ENCODE results near the gene MICAL2. TPM values are rescaled to one million over a fixed set of nuclear protein-coding genes. Genes with fewer than 3 reads are reported as not detected.

MICAL2 gene
- total RNA-seq, 1 experiment from 2014 or later, result 62.9 TPM

DNA sequence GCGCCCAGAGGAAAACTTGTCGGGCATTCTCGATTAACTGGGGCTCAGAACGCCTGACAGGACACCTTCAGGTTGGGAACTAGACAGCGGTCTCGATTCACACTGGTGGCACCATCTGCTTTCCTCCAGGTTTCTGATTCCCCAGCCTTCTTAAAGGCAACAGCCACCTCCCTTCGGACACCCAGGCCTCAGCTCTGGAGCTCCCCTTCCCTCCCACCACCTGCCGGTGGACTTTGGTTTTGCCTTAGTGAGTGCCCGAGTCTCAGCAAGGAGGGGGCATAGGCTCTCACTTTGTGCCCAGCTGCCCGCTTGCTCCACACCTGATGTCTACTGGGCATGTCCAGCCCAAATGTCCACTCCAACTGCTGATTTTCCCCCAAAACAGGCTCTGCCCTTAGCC, 156.6 kb downstream of the MICAL2 start:
- TF ChIP-seq EZH2 (IDR thresholded peaks at IDR 0.05; ENCODE audit: low read length, unreplicated experiment) (no peak), EZH2phosphoT487 (IDR thresholded peaks at IDR 0.05; ENCODE audit: borderline replicate concordance, low read length) (no peak)
- TF ChIP-seq, protein P1, sequence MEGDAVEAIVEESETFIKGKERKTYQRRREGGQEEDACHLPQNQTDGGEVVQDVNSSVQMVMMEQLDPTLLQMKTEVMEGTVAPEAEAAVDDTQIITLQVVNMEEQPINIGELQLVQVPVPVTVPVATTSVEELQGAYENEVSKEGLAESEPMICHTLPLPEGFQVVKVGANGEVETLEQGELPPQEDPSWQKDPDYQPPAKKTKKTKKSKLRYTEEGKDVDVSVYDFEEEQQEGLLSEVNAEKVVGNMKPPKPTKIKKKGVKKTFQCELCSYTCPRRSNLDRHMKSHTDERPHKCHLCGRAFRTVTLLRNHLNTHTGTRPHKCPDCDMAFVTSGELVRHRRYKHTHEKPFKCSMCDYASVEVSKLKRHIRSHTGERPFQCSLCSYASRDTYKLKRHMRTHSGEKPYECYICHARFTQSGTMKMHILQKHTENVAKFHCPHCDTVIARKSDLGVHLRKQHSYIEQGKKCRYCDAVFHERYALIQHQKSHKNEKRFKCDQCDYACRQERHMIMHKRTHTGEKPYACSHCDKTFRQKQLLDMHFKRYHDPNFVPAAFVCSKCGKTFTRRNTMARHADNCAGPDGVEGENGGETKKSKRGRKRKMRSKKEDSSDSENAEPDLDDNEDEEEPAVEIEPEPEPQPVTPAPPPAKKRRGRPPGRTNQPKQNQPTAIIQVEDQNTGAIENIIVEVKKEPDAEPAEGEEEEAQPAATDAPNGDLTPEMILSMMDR (conservative IDR thresholded peaks at IDR 0.05; ENCODE audit: low read depth, low read length), result no peak
- no peaks in the 10 kb centered on the region for H4K20me1 ChIP-seq (ENCODE audit: low read length)
- H3K79me2 ChIP-seq (ENCODE audit: low read length), result no peaks in the 10 kb centered on the region
- H3K4me1 ChIP-seq (ENCODE audit: insufficient read depth, low read length), result peaks cover 27% of the 10 kb centered on the region
- no peak overlapping the region for H2AFZ ChIP-seq (ENCODE audit: low read length)
- H3K9me2 ChIP-seq (replicated peaks; ENCODE audit: low read length), result no peaks in the 10 kb centered on the region
- POLR2A ChIA-PET (ENCODE audit: unreplicated experiment), result no interaction called here
- H3K36me3 ChIP-seq (ENCODE audit: low read depth, low read length), result no peaks in the 10 kb centered on the region
- no peak for ATAC-seq
- CTCF ChIA-PET, result no interaction called here
- BruUV-seq (replicated peaks), result no TSS peak
- DNase-seq, result no peak
- H3K4me3 ChIP-seq (ENCODE audit: low read length), result no peak overlapping the region
- no peak overlapping the region for H3K9ac ChIP-seq (ENCODE audit: low read length)
- no peaks in the 10 kb centered on the region for H3F3A ChIP-seq (ENCODE audit: low read length, unreplicated experiment)
- intact Hi-C loops (cut with micrococcal nuclease), result no loop called here
- no peak overlapping the region for H3K27ac ChIP-seq (ENCODE audit: low read length)
- H3K4me2 ChIP-seq (ENCODE audit: low read length), result no peak overlapping the region
- H3K27me3 ChIP-seq (ENCODE audit: low read length), result no peaks in the 10 kb centered on the region
- no peaks in the 10 kb centered on the region for H3K9me3 ChIP-seq (ENCODE audit: low read length)

DNA sequence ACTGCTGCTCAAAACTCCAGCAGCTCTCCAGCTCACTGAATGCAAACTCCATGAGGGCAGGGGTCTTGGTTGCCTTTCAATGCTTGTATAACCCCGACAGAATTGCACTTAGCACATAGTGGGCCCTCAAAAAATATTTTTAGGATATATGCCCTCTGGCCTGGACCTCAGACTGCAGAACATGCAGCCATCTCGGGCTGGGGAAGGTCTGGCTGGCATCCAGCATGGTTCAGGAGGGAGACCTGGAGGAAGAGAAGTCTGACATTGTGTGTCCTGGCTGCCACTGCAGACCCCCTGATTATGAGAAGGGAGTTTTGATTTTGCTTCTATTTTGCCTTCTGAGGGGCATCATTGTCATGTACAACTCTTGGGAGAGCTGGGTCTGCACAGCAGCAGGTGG, 157.5 kb downstream of the MICAL2 start:
- Histone ChIP-seq H3K27ac (ENCODE audit: low read length) (no peak overlapping the region), H3K27me3 (ENCODE audit: low read length) (no peaks in the 10 kb centered on the region), H2AFZ (ENCODE audit: low read length) (no peak overlapping the region), H3K9ac (ENCODE audit: low read length) (no peak overlapping the region), H3F3A (ENCODE audit: low read length, unreplicated experiment) (no peaks in the 10 kb centered on the region), H3K79me2 (ENCODE audit: low read length) (no peaks in the 10 kb centered on the region), H3K36me3 (ENCODE audit: low read depth, low read length) (no peaks in the 10 kb centered on the region), H3K4me2 (ENCODE audit: low read length) (no peak overlapping the region), H3K9me3 (ENCODE audit: low read length) (no peaks in the 10 kb centered on the region), H3K9me2 (replicated peaks; ENCODE audit: low read length) (no peaks in the 10 kb centered on the region), H3K4me3 (ENCODE audit: low read length) (no peak overlapping the region), H4K20me1 (ENCODE audit: low read length) (no peaks in the 10 kb centered on the region), H3K4me1 (ENCODE audit: insufficient read depth, low read length) (peaks cover 28% of the 10 kb centered on the region)
- intact Hi-C loops (cut with micrococcal nuclease), result no loop called here
- ATAC-seq (no peak), DNase-seq (no peak)
- BruUV-seq (replicated peaks), result no TSS peak
- CTCF ChIA-PET, result no interaction called here
- no peak for TF ChIP-seq EZH2phosphoT487 (IDR thresholded peaks at IDR 0.05; ENCODE audit: borderline replicate concordance, low read length)
- TF ChIP-seq EZH2 (IDR thresholded peaks at IDR 0.05; ENCODE audit: low read length, unreplicated experiment), result no peak
- TF ChIP-seq, protein P1 (conservative IDR thresholded peaks at IDR 0.05; ENCODE audit: low read depth, low read length), result no peak
- POLR2A ChIA-PET (ENCODE audit: unreplicated experiment), result no interaction called here

DNA sequence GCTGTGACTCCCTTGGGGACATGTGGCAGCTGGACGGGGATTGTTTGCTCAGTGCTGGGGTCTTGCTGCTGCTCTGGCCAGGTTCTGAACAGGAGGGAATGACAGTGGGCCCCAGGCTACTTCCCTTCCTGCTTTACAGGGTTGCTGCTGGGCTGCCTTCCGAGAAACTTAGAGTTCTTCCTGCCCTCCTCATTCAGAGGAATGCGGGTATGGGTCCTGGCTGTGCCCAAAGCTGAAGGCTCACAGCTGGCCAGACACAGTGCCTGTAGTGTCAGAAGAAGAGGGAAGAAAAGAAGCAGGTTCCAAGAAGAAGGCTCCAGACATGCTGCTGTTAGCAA, 158.7 kb downstream of the MICAL2 start:
- Histone ChIP-seq H3K4me1 (ENCODE audit: insufficient read depth, low read length) (peaks cover 28% of the 10 kb centered on the region), H3K36me3 (ENCODE audit: low read depth, low read length) (no peaks in the 10 kb centered on the region), H3K27me3 (ENCODE audit: low read length) (no peaks in the 10 kb centered on the region), H3K9ac (ENCODE audit: low read length) (no peak overlapping the region; the same call in 1 of the 2 replicates), H3K9me2 (replicated peaks; ENCODE audit: low read length) (no peaks in the 10 kb centered on the region), H3K9me3 (ENCODE audit: low read length) (no peaks in the 10 kb centered on the region), H3K79me2 (ENCODE audit: low read length) (no peaks in the 10 kb centered on the region), H4K20me1 (ENCODE audit: low read length) (no peaks in the 10 kb centered on the region), H3F3A (ENCODE audit: low read length, unreplicated experiment) (no peaks in the 10 kb centered on the region), H2AFZ (ENCODE audit: low read length) (peak overlapping the region; percentile 7), H3K4me2 (ENCODE audit: low read length) (peak overlapping the region; percentile 35), H3K4me3 (ENCODE audit: low read length) (no peak overlapping the region), H3K27ac (ENCODE audit: low read length) (peak overlapping the region; percentile 76)
- BruUV-seq (replicated peaks), result no TSS peak
- peak; percentile 93 for DNase-seq
- ChIA-PET CTCF (no interaction called here), POLR2A (ENCODE audit: unreplicated experiment) (no interaction called here)
- intact Hi-C loops (cut with micrococcal nuclease), result no loop called here
- TF ChIP-seq, protein P1 (conservative IDR thresholded peaks at IDR 0.05; ENCODE audit: low read depth, low read length), result no peak
- no peak for TF ChIP-seq EZH2 (IDR thresholded peaks at IDR 0.05; ENCODE audit: low read length, unreplicated experiment)
- no peak for TF ChIP-seq EZH2phosphoT487 (IDR thresholded peaks at IDR 0.05; ENCODE audit: borderline replicate concordance, low read length)
- peak; percentile 86 for ATAC-seq

Measured in PC-3 (cell line).